Naive thymus-derived CD4-positive, alpha-beta T cell (primary cell): ENCODE measurements around the gene CIAO1. TPM values are rescaled to one million over a fixed set of nuclear protein-coding genes. Genes with fewer than 3 reads are reported as not detected.
"Not testable (repeated sequence)": the region's sequence is repeated elsewhere in the genome, so short reads cannot be mapped to it uniquely, and the experiment has no call there.

ENCODE experiments used
- ATAC-seq: fragments of 150-1000 bp; cut with Tn5 transposase; 2 replicates; pipeline ENCODE4 v1.10.0; 2021; ENCODE audit warnings: mild to moderate bottlenecking, moderate library complexity
- CTCF ChIA-PET: fragments of 350-600 bp; sonication (Branson Sonifier 250); formaldehyde crosslinking; loops from one replicate; lab custom pipeline; 2021; ENCODE audit warnings: antibody characterized with exemption; lab: Charles Lee
- POLR2A ChIA-PET: fragments of 350-600 bp; sonication (Branson Sonifier 250); formaldehyde crosslinking; loops from one replicate; lab custom pipeline; 2021; ENCODE audit warnings: antibody characterized with exemption, inconsistent platforms; lab: Charles Lee
- DNase-seq, 9 donors: peaks; one replicate each; pipeline versions ENCODE4 v3.0.0 to v3.0.0-alpha.2; 2020 to 2022; ENCODE audit warnings: mixed read lengths in 1 of 9
- H3K27ac ChIP-seq: one replicate; pipeline ENCODE4 v1.7.0; 2013; ENCODE audit warnings: mild to moderate bottlenecking, low read depth, low read length, moderate library complexity
- H3K27me3 ChIP-seq, 2 donors: one replicate each; pipeline ENCODE4 v1.7.0; 2013; ENCODE audit warnings: low read length in 2 of 2, mild to moderate bottlenecking in 2 of 2, moderate library complexity in 2 of 2; ENCODE audit not compliant: control insufficient read depth in 2 of 2, insufficient read depth in 2 of 2
- H3K36me3 ChIP-seq, 3 experiments: 1 replicate in 2 of 3; 2 replicates in 1 of 3; pipeline ENCODE4 v1.7.0; 2013; ENCODE audit warnings: low read length in 3 of 3, mild to moderate bottlenecking in 3 of 3, moderate library complexity in 1 of 3; ENCODE audit not compliant: insufficient read depth in 3 of 3, control insufficient read depth in 2 of 3
- H3K4me1 ChIP-seq, 2 donors: one replicate each; pipeline ENCODE4 v1.7.0; 2013; ENCODE audit warnings: low read length in 2 of 2, mild to moderate bottlenecking in 2 of 2, moderate library complexity in 1 of 2; ENCODE audit not compliant: control insufficient read depth in 2 of 2, insufficient read depth in 2 of 2
- H3K4me3 ChIP-seq: 2 replicates; pipeline ENCODE4 v1.7.0; 2013; ENCODE audit warnings: mild to moderate bottlenecking, low read length
- H3K9me3 ChIP-seq, 3 experiments: 1 replicate in 2 of 3; 2 replicates in 1 of 3; pipeline ENCODE4 v1.7.0; 2013; ENCODE audit warnings: low read length in 3 of 3; ENCODE audit not compliant: control insufficient read depth in 2 of 3
- H3K27ac Mint-ChIP-seq, 9 donors: one replicate each; pipeline ENCODE4 v1.8.0; 2020 to 2022; ENCODE audit warnings: mixed read lengths in 9 of 9, mild to moderate bottlenecking in 8 of 9, moderate library complexity in 5 of 9, inconsistent platforms in 2 of 9
- H3K27me3 Mint-ChIP-seq, 5 donors: one replicate each; pipeline ENCODE4 v1.8.0; 2021 to 2022; ENCODE audit warnings: mixed read lengths in 5 of 5, mild to moderate bottlenecking in 1 of 5
- H3K36me3 Mint-ChIP-seq, 5 donors: one replicate each; pipeline ENCODE4 v1.8.0; 2020 to 2022; ENCODE audit warnings: mixed read lengths in 5 of 5, mild to moderate bottlenecking in 3 of 5, inconsistent platforms in 1 of 5
- H3K4me1 Mint-ChIP-seq, 7 donors: one replicate each; pipeline ENCODE4 v1.8.0; 2020 to 2022; ENCODE audit warnings: mixed read lengths in 7 of 7, mild to moderate bottlenecking in 3 of 7, inconsistent platforms in 1 of 7
- H3K4me3 Mint-ChIP-seq, 10 donors: one replicate each; pipeline ENCODE4 v1.8.0; 2020 to 2022; ENCODE audit warnings: mild to moderate bottlenecking in 10 of 10, mixed read lengths in 10 of 10, moderate library complexity in 6 of 10, inconsistent platforms in 2 of 10
- H3K9me3 Mint-ChIP-seq, 11 donors: one replicate each; pipeline ENCODE4 v1.8.0; 2020 to 2022; ENCODE audit warnings: mixed read lengths in 11 of 11, mild to moderate bottlenecking in 4 of 11, inconsistent platforms in 1 of 11, moderate library complexity in 1 of 11
- intact Hi-C, 2 donors: fragments of 100-400 bp; cut with micrococcal nuclease; formaldehyde crosslinking; loops; one replicate each; pipeline ENCODE4 v1.15.1; 2023
- polyA plus RNA-seq, 2 donors: library from polyadenylated mRNA; unstranded; fragments of 300-500 nt; fragmentation: Illumina TruSeq; gene quantifications; one replicate each; pipeline ENCODE4 v1.2.3, GENCODE V29; 2021
- total RNA-seq, 6 experiments: library from RNA in 5 of 6; stranded (reverse) in 5 of 6; gene quantifications; 1 replicate in 5 of 6; 2 replicates in 1 of 6; pipeline ENCODE4 v1.2.3 and lab custom pipeline; 2021 to 2026

Gene CIAO1
- total RNA-seq (10 to 100 TPM; 62.1 to 85.3 (median 71.6) TPM), polyA plus RNA-seq (100 to 1,000 TPM in 1 of 2 donors, 10 to 100 TPM in 1; 85.5 to 115 TPM), total RNA-seq (lab: John Stamatoyannopoulos, UW) (94.2 reads per million, percentile 83 among the genes with 10 or more reads in this experiment)

- Mint-ChIP-seq H3K36me3 (peaks cover 7 to 22% (median 14%) of the 10 kb centered on the region in 5 donors), H3K9me3 (no peaks in the 10 kb centered on the region), H3K4me1 (peaks cover 38 to 61% (median 46%) of the 10 kb centered on the region in 7 donors), H3K27ac (peak within 1 kb of the TSS; percentile 87 to 97 (median 96)), H3K27me3 (no peaks in the 10 kb centered on the region), H3K4me3 (peak within 1 kb of the TSS; percentile 86 to 100 (median 96))
- no peaks in the 10 kb centered on the region for H3K27me3 ChIP-seq
- DNase-seq, result peak; percentile 96 to 99 (median 97)
- peaks cover 31 to 37% of the 10 kb centered on the region in 2 donors for H3K4me1 ChIP-seq
- peak; percentile 97 for ATAC-seq
- peaks cover 0 to 41% (median 6%) of the 10 kb centered on the region in 3 experiments for H3K36me3 ChIP-seq
- POLR2A ChIA-PET, result interaction anchor here (0.6 to 4.8 kb wide), 17 partner anchors 9 to 372 kb away, joined by 3 to 32 read pairs (median 5); partner anchors contain the start of genes DUSP2, KANSL3, SNRNP200 and STARD7
- H3K27ac ChIP-seq, result peak within 1 kb of the TSS; percentile 96
- intact Hi-C loops, result loop anchor here (1.0 to 10.0 kb wide), 21 partner anchors 10 to 696 kb away; partner anchors contain the start of genes ARID5A (in 2 of the 2), CNNM4 (in 2 of the 2), LMAN2L (in 2 of the 2) and NCAPH (in 2 of the 2)
- CTCF ChIA-PET, result interaction anchor here (0.7 to 1.6 kb wide), 3 partner anchors 92 to 272 kb away, joined by 3 to 7 read pairs (median 5); no protein-coding TSS in a partner anchor
- H3K9me3 ChIP-seq, result no peaks in the 10 kb centered on the region
- peak within 1 kb of the TSS; percentile 86 for H3K4me3 ChIP-seq
Observed at GRCh38 chr2:96265840-96266679, at the start of gene CIAO1, which contains the start of gene TMEM127. Gene CIAO1 (plus strand): TSS chr2:96266225. CDS start chr2:96266351, 126 bp downstream. Gene TMEM127 (minus strand): TSS chr2:96265997. CDS start chr2:96265381, 616 bp downstream.

- H3K9me3 Mint-ChIP-seq, result no peaks in the 10 kb centered on the region
- H3K27ac Mint-ChIP-seq, result no peak overlapping the region
- H3K27me3 ChIP-seq, result no peaks in the 10 kb centered on the region
- intact Hi-C loops, result no loop called here
- no peak overlapping the region for H3K27ac ChIP-seq
- DNase-seq, result no peak
- H3K4me3 ChIP-seq, result no peak overlapping the region
- no peaks in the 10 kb centered on the region for H3K36me3 ChIP-seq
- peaks cover 0 to 5% (median 0%) of the 10 kb centered on the region in 5 donors for H3K36me3 Mint-ChIP-seq
- CTCF ChIA-PET, result interaction anchor here (0.6 kb wide), 1 partner anchor 11 kb away, joined by 3 read pairs; no protein-coding TSS in a partner anchor
- peaks cover 0 to 7% (median 0%) of the 10 kb centered on the region in 7 donors for H3K4me1 Mint-ChIP-seq
- no peak for ATAC-seq
- H3K4me3 Mint-ChIP-seq, result no peak overlapping the region
- no peaks in the 10 kb centered on the region for H3K9me3 ChIP-seq
- POLR2A ChIA-PET, result no interaction called here
- H3K27me3 Mint-ChIP-seq, result no peaks in the 10 kb centered on the region
- no peaks in the 10 kb centered on the region for H3K4me1 ChIP-seq
Observed at GRCh38 chr2:96218508-96219131, 47.4 kb upstream of the CIAO1 start.

- H3K4me1 Mint-ChIP-seq, ATAC-seq, H3K27ac Mint-ChIP-seq, H3K4me3 ChIP-seq, H3K36me3 ChIP-seq, H3K27ac ChIP-seq, H3K27me3 ChIP-seq, CTCF ChIA-PET, H3K9me3 ChIP-seq, intact Hi-C loops, H3K4me3 Mint-ChIP-seq, H3K27me3 Mint-ChIP-seq, H3K9me3 Mint-ChIP-seq, DNase-seq, POLR2A ChIA-PET, H3K36me3 Mint-ChIP-seq, H3K4me1 ChIP-seq: not testable (repeated sequence)
Observed at GRCh38 chr2:96219959-96220358, 46.1 kb upstream of the CIAO1 start.

- intact Hi-C loops, H3K9me3 ChIP-seq, H3K4me3 ChIP-seq, H3K36me3 Mint-ChIP-seq, CTCF ChIA-PET, H3K4me1 Mint-ChIP-seq, H3K36me3 ChIP-seq, H3K27ac Mint-ChIP-seq, H3K27me3 Mint-ChIP-seq, H3K4me3 Mint-ChIP-seq, H3K9me3 Mint-ChIP-seq, DNase-seq, H3K27ac ChIP-seq, H3K4me1 ChIP-seq, ATAC-seq, H3K27me3 ChIP-seq, POLR2A ChIA-PET: not testable (repeated sequence)
Observed at GRCh38 chr2:96221106-96221505, 44.9 kb upstream of the CIAO1 start.

- no peaks in the 10 kb centered on the region for H3K4me1 ChIP-seq
- H3K36me3 Mint-ChIP-seq, result peaks cover 0 to 10% (median 0%) of the 10 kb centered on the region in 5 donors
- H3K27ac ChIP-seq, result no peak overlapping the region
- H3K9me3 Mint-ChIP-seq, result no peaks in the 10 kb centered on the region
- ATAC-seq, result peak; percentile 72
- H3K4me3 ChIP-seq, result no peak overlapping the region
- H3K27me3 ChIP-seq, result no peaks in the 10 kb centered on the region
- CTCF ChIA-PET, result no interaction called here
- no peaks in the 10 kb centered on the region for H3K36me3 ChIP-seq
- no peaks in the 10 kb centered on the region for H3K9me3 ChIP-seq
- H3K27ac Mint-ChIP-seq, result peak overlapping the region in 3 of 9 donors; percentile 54 to 69 (median 55)
- POLR2A ChIA-PET, result interaction anchor here (0.7 to 1.2 kb wide), 2 partner anchors 30 to 68 kb away, joined by 3 read pairs; no protein-coding TSS in a partner anchor
- no peaks in the 10 kb centered on the region for H3K27me3 Mint-ChIP-seq
- H3K4me1 Mint-ChIP-seq, result peaks cover 0 to 10% (median 0%) of the 10 kb centered on the region in 7 donors
- no peak overlapping the region for H3K4me3 Mint-ChIP-seq
- intact Hi-C loops, result no loop called here
- no peak for DNase-seq
Observed at GRCh38 chr2:96225016-96225533, 41.0 kb upstream of the CIAO1 start.

GRCh38 chr2:96231316-96231715 lies 34.7 kb upstream of the CIAO1 start:
- Histone ChIP-seq H3K4me3 (no peak overlapping the region), H3K4me1 (no peaks in the 10 kb centered on the region), H3K36me3 (no peaks in the 10 kb centered on the region), H3K27me3 (no peaks in the 10 kb centered on the region), H3K9me3 (no peaks in the 10 kb centered on the region), H3K27ac (no peak overlapping the region)
- DNase-seq (no peak), ATAC-seq (no peak)
- Mint-ChIP-seq H3K36me3 (peaks cover 0 to 7% (median 5%) of the 10 kb centered on the region in 5 donors), H3K4me1 (peaks cover 0 to 5% (median 0%) of the 10 kb centered on the region in 7 donors), H3K27me3 (no peaks in the 10 kb centered on the region), H3K4me3 (no peak overlapping the region), H3K9me3 (no peaks in the 10 kb centered on the region), H3K27ac (peak overlapping the region in 1 of 9 donors; percentile 30)
- ChIA-PET CTCF (no interaction called here), POLR2A (interaction anchor here (1.1 kb wide), 1 partner anchor 12 kb away, joined by 3 read pairs; no protein-coding TSS in a partner anchor)
- intact Hi-C loops, result no loop called here
